Gastrocnemius medialis (tissue), 4 donors: ENCODE data around the gene RNF224. TPM values are rescaled to one million over a fixed set of nuclear protein-coding genes. Genes with fewer than 3 reads are reported as not detected.

ENCODE experiments used
- ATAC-seq, 2 donors: fragments of 150-250 bp; one replicate each; pipeline ENCODE4 v1.9.1; 2016
- DNase-seq, 2 donors: peaks; one replicate each; pipeline ENCODE4 v3.0.0-alpha.2; 2019
- H3K27ac ChIP-seq, 4 donors: fragments of 200-600 bp; sonication (generic); 1 replicate in 1 of 4; 2 replicates in 3 of 4; pipeline ENCODE4 v1.5.1; 2016 to 2018; ENCODE audit warnings: mild to moderate bottlenecking in 2 of 4, moderate library complexity in 1 of 4
- H3K27me3 ChIP-seq, 3 donors: fragments of 200-600 bp; sonication (generic) in 2 of 3; 1 replicate in 1 of 3; 2 replicates in 2 of 3; pipeline versions ENCODE4 v1.5.1 to v1.6.0; 2016 to 2019; ENCODE audit warnings: mild to moderate bottlenecking in 1 of 3, moderate library complexity in 1 of 3
- H3K36me3 ChIP-seq, 2 donors: fragments of 200-600 bp; sonication (generic) in 1 of 2; one replicate each; pipeline ENCODE4 v1.5.1; 2017 to 2018
- H3K4me1 ChIP-seq, 2 donors: fragments of 200-600 bp; sonication (generic) in 1 of 2; one replicate each; pipeline ENCODE4 v1.5.1; 2016 to 2017; ENCODE audit warnings: mild to moderate bottlenecking in 2 of 2
- H3K4me3 ChIP-seq, 4 donors: fragments of 200-600 bp; sonication (generic) in 3 of 4; 1 replicate in 1 of 4; 2 replicates in 3 of 4; pipeline ENCODE4 v1.5.1; 2016 to 2019; ENCODE audit warnings: mild to moderate bottlenecking in 2 of 4
- H3K9me3 ChIP-seq, 3 donors: fragments of 200-600 bp; sonication (generic) in 2 of 3; 1 replicate in 1 of 3; 2 replicates in 2 of 3; pipeline ENCODE4 v1.5.1; 2016 to 2019
- CTCF ChIP-seq, 5 experiments: fragments of 450-650 bp in 3 of 5; fragments of 200-600 bp in 2 of 5; sonication (generic) in 2 of 5; IDR thresholded peaks in 4 of 5; conservative IDR thresholded peaks in 1 of 5; 1 replicate in 4 of 5; 2 replicates in 1 of 5; pipeline ENCODE4 v1.5.1; 2016 to 2019; ENCODE audit warnings: antibody characterized with exemption in 5 of 5, mild to moderate bottlenecking in 3 of 5, moderate library complexity in 3 of 5
- POLR2A ChIP-seq, 2 donors: fragments of 450-650 bp; IDR thresholded peaks; one replicate each; pipeline ENCODE4 v1.6.1; 2017; ENCODE audit warnings: antibody characterized with exemption in 2 of 2, mild to moderate bottlenecking in 2 of 2, moderate library complexity in 2 of 2
- in situ Hi-C, 4 donors: fragments of 200-750 bp; cut with MboI; loops; one replicate each; pipeline versions ENCODE4 v1.15.0 to v1.8.0; 2017; ENCODE audit warnings: low sequenced_read_pairs in 4 of 4
- intact Hi-C: fragments of 100-400 bp; cut with DNase I; formaldehyde crosslinking; loops from one replicate; pipeline ENCODE4 v1.15.1; 2023; ENCODE audit warnings: low total_unique reads
- total RNA-seq, 4 donors: library from RNA; depleted of rRNA; stranded (reverse); fragments of >200 nt; gene quantifications; one replicate each; pipeline versions ENCODE4 v1.1.0 to v1.2.3, GENCODE V29; 2016

Gene RNF224
- total RNA-seq, 4 donors from 2014 or later: not detected

DNA sequence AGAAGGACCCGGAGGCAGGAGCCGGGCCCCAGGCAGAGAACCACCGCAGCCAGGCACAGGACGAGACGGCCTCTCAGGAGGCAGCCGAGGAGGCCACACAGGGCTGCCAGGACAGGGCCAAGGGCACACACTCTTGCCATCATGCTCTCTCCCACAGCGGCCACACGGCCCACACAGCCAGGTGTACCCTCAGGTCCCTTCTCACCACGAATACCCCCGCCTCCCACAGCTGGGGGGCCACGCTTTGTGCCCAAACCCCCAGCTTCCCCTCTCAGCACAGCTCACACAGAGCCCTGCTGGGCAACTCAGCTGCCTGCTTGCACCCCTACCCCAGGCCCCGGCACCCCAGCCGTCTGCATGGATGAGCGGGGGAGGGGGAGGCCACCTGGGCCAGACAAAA, 33.5 kb upstream of the RNF224 start:
- H3K4me3 ChIP-seq: no peak overlapping the region
- in situ Hi-C loops (no loop called here), intact Hi-C loops (no loop called here)
- peaks cover 28 to 45% of the 10 kb centered on the region in 2 donors for H3K4me1 ChIP-seq
- ATAC-seq (no peak), DNase-seq (no peak)
- no peaks in the 10 kb centered on the region for H3K9me3 ChIP-seq
- TF ChIP-seq CTCF (IDR thresholded peaks at IDR 0.05 in 4 of 5, conservative IDR thresholded peaks at IDR 0.05 in 1 of 5): no peak
- no peak for TF ChIP-seq POLR2A (IDR thresholded peaks at IDR 0.05)
- H3K27ac ChIP-seq: no peak overlapping the region
- H3K36me3 ChIP-seq: peaks cover 0 to 22% of the 10 kb centered on the region in 2 donors
- H3K27me3 ChIP-seq: no peaks in the 10 kb centered on the region

- DNase-seq: no peak
- H3K27me3 ChIP-seq: no peaks in the 10 kb centered on the region
- intact Hi-C loops (no loop called here), in situ Hi-C loops (no loop called here)
- H3K9me3 ChIP-seq: no peaks in the 10 kb centered on the region
- H3K4me3 ChIP-seq: no peak overlapping the region
- TF ChIP-seq POLR2A (IDR thresholded peaks at IDR 0.05): no peak
- TF ChIP-seq CTCF (IDR thresholded peaks at IDR 0.05 in 4 of 5, conservative IDR thresholded peaks at IDR 0.05 in 1 of 5): no peak
- peaks cover 32 to 48% of the 10 kb centered on the region in 2 donors for H3K4me1 ChIP-seq
- H3K27ac ChIP-seq: no peak overlapping the region
- peaks cover 0 to 22% of the 10 kb centered on the region in 2 donors for H3K36me3 ChIP-seq
- ATAC-seq: no peak
Measured at GRCh38 chr9:137194388-137194787, 32.9 kb upstream of the RNF224 start.

GRCh38 chr9:137194909-137195308, 32.4 kb upstream of the RNF224 start:
- no peak overlapping the region for H3K4me3 ChIP-seq
- H3K36me3 ChIP-seq: peaks cover 0 to 20% of the 10 kb centered on the region in 2 donors
- H3K27me3 ChIP-seq: no peaks in the 10 kb centered on the region
- no peak overlapping the region for H3K27ac ChIP-seq
- no peak for TF ChIP-seq POLR2A (IDR thresholded peaks at IDR 0.05)
- no peak for TF ChIP-seq CTCF (IDR thresholded peaks at IDR 0.05 in 4 of 5, conservative IDR thresholded peaks at IDR 0.05 in 1 of 5)
- H3K9me3 ChIP-seq: no peaks in the 10 kb centered on the region
- DNase-seq (no peak), ATAC-seq (no peak)
- in situ Hi-C loops (no loop called here), intact Hi-C loops (no loop called here)
- H3K4me1 ChIP-seq: peaks cover 31 to 48% of the 10 kb centered on the region in 2 donors

DNA sequence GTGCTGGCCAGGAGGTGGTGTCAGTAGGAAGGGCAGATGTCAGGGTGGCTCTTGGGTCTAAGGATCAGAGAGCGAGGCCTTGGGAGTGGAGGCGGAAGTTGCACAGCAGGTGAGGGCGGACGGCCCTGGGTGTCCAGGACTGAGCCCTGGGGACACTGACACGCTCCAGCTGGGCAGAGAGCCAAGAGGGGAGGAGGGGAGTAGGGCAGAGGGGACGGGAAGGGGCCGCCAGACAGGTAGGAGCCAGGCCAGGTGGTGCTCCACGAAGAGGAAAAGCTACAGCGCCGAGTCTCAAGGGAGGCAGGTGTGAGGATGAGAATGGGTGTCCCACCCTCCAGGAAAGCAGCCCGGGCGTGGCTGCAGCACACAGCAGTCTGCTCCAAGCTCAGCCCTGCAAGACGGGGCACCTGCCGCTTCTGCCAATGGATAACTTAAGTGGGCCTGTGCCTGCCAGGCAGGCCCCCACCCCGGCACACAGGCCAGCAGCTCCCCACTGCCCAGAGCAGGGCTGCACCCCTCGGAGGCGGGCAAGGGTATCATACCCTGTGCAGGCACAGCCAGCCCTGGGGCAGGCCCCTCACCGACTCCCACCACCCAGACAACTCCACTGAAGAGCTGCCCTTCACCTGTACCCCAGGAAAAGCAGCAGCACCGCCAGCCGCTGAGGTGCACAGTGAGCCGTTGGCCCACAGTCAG, 31.6 kb upstream of the RNF224 start:
- ATAC-seq (no peak), DNase-seq (no peak)
- Histone ChIP-seq H3K27ac (no peak overlapping the region), H3K27me3 (no peaks in the 10 kb centered on the region), H3K4me1 (peaks cover 24 to 41% of the 10 kb centered on the region in 2 donors), H3K4me3 (no peak overlapping the region), H3K36me3 (peaks cover 0 to 12% of the 10 kb centered on the region in 2 donors), H3K9me3 (no peaks in the 10 kb centered on the region)
- in situ Hi-C loops: no loop called here
- TF ChIP-seq POLR2A (IDR thresholded peaks at IDR 0.05) (no peak), CTCF (IDR thresholded peaks at IDR 0.05 in 4 of 5, conservative IDR thresholded peaks at IDR 0.05 in 1 of 5) (no peak)
- intact Hi-C loops: no loop called here
